ENCODE results near the gene FAM199X.

The FAM199X gene

GRCh38 chrX:104195013-104195412 lies 28.8 kb downstream of the FAM199X start:
- no peak for TF ChIP-seq CTCF (IDR thresholded peaks at IDR 0.05)

GRCh38 chrX:104195489-104196084 lies 29.3 kb downstream of the FAM199X start:
- peak; percentile 61 for TF ChIP-seq CTCF (IDR thresholded peaks at IDR 0.05)

- no peak for TF ChIP-seq CTCF (IDR thresholded peaks at IDR 0.05)
Observed at GRCh38 chrX:104205548-104205947, 39.3 kb downstream of the FAM199X start.

GRCh38 chrX:104211187-104211586 lies 44.9 kb downstream of the FAM199X start:
- no peak for TF ChIP-seq CTCF (IDR thresholded peaks at IDR 0.05)
